Activated CD8-positive, alpha-beta memory T cell treated with anti-CD3 and anti-CD28 coated beads for 48 hours (primary cell): ENCODE results near the gene MARF1.
A peak's percentile ranks its signal among the peaks of the same experiment; 100 is the strongest.
"Not testable (repeated sequence)": the region's sequence is repeated elsewhere in the genome, so short reads cannot be mapped to it uniquely, and the experiment has no call there.

ENCODE experiments used
- DNase-seq, 3 experiments: peaks; one replicate each; pipeline ENCODE4 v3.0.0-alpha.2; 2020; ENCODE audit warnings: low read depth in 2 of 3, low spot score in 2 of 3

The MARF1 gene

DNA sequence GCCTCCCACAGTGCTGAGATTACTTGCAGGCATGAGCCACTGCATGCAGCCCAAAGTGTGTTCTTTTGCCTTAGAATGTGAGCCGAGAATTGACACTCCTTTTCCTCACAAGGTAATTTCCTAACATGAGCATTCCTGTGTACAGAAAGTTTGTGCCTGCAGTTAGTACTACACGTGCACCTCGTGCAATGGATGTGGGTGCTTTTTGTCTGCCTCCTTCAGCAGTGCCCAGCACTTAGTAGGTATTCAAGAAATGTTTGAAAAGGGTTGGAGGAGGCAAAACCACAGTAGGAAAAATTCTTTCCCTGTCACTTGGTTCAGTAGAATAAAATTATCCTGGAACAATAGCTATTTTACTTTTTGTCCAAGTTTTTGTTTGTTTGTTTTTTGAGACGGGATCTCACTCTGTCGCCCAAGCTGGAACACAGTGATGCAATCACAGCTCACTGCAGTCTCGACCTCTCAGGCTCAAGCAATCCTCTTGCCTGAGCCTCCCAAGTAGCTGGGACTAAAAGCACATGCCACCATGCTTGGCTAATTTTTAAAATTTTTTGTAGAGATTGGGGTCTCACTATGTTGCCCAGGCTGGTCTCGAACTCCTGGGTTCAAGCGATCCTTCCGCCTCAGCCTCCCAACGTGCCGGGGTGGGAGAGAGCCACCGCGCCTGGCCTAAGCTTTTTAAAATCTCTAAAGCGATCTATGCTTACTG, 9.5 kb upstream of the MARF1 start:
- DNase-seq, result no peak

DNA sequence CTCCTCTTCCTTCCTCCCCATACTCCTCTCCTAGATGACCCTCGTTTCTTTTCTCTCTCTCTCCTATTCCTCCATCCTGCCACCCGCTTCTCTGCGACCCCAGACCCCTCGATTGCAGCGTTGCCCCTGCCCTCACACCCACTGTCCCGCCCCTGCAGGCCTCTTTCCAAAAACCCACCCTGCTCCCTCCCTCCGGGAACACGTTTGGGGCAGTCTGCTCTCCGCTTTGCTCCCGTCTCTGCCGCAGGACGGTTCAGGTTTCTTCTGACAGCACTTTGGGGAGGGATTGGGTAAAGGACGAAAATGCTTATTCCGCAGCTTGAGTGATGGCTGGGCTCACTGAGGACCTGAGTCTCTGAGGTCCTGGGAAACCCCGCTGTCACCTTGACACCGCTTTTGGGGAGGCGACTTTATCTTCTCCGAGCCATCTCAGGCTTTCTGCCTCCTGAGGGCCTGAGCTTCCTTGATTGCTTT, 7.8 kb upstream of the MARF1 start:
- DNase-seq, result peak in 1 of 3 experiments; percentile 11

DNA sequence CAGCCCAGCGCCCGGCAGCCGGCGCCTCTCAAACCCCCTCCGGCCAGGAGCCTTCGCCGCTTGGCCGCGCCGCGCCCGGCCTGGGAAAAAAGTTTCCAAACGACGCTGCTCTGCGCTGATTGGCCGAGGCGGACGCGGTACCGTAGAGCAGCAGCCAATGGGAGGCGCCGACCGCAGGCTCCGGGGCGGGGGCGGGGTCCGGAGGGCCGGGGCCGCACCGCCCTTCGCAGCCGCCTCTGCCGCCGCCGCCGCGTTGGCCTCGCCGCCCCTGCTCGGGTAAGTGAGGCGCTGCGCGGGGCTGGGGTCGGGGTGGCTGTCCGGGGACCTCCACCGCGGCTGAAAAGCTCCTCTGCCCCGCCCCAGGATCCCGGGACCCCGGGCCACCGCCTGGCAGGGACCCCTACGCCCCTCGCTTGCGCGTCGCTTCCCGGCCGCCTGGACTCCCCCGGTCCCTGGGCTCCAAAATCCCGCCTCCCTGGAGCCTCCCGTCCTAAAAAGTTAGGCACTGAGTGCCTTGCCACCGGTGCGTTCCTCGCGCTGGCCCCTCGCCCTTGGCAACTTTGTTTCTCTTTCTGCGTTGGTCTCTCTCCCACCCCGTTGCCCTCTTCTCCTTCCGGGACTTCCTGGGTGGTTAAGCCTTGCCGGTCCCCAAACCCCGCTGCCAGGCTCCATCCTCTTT, 7.2 kb upstream of the MARF1 start, which contains the start of gene NDE1:
NDE1 (plus strand) TSS at position 227 of the 679 bp plus-strand sequence. CDS start 14,534 bp downstream, outside the sequence.
- peak; percentile 72 to 78 (median 76) for DNase-seq

DNA sequence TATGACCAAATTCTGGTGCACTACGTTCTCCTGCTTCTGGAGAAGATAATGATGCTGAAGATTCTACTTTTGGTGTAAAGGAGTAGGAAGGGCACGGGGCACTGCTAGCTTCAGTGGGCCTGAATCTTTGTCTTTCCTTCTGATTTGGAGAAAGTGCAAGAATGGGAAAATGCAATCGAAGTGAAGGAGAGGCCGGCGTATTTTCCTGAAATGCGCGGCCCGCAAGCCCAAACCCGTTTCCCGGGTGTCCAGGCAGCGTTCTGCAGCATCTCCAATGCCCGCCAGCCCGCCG, 6.7 kb upstream of the MARF1 start:
- no peak for DNase-seq

DNA sequence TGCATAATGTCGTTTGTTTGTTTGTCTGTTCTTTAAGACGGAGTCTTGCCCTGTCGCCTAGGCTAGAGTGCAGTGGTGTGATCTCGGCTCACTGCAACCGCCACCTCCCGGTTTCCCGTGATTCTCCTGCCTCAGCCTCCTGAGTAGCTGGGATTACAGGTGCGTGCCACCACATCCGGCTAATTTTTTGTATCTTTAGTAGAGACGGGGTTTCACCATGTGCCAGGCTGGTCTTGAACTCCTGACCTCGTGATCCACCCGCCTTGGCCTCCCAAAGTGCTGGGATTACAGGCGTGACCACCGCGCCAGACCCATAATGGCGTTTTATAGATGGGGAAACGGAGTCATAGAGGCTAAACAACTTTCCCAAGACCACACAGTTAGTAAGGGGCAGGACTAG, 6.4 kb upstream of the MARF1 start:
- not testable (repeated sequence) for DNase-seq

DNA sequence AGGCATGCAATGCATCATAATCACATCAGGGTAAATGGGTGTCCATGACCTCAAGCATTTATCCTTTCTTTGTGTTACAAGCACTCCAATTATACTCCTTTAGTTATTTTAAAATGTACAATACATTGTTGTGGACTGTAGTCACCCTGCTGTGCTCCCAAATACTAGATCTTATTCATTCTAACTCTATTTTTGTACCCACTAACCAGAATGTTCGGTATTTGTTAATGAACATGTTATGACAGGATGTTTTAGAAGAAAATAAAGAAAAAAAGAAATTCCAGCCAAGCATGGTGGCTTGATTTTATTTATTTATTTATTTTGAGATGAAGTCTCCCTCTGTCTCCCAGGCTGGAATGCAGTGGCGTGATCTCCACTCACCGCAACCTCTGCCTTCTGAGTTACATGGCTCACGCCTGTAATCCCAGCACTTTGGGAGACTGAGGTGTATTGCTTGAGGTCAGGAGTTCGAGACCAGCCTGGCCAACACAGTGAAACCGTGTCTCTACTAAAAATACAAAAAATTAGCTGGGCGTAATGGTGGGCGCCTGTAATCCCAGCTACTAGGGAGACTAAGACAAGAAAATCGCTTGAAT, 5.3 kb upstream of the MARF1 start:
- DNase-seq, result no peak

DNA sequence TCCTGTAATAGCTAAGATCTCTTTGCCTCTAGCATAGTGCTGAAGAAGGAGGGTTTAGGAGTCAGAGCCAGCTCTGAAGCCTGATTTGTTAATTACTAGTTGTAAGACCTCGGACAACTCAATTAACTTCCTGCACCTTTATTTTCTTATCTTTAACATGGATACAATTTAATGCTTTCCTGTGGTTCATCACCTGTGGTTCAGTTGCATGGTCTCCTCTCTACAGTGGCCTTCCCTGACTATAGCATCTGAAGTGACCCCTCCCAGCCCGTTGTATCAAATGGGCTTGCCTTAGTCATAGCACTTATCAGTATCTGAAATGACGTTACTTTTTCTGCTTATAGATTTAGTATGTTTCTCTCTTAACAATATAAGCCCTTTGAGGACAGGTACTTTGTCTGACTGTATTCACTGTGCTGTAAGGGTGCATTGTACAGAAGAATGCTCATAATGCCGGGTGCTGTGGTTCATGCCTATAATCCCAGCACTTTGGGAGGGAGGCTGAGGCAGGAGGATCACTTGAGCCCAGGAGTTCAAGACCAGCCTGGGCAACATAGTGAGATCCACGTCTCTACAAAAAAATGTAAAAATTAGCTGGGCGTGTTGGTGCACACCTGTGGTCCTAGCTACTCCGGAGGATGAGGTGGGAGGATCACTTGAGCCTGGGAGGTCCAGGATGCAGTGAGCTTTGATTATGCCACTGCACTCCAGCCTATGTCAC, 4.5 kb upstream of the MARF1 start:
- no peak for DNase-seq

DNA sequence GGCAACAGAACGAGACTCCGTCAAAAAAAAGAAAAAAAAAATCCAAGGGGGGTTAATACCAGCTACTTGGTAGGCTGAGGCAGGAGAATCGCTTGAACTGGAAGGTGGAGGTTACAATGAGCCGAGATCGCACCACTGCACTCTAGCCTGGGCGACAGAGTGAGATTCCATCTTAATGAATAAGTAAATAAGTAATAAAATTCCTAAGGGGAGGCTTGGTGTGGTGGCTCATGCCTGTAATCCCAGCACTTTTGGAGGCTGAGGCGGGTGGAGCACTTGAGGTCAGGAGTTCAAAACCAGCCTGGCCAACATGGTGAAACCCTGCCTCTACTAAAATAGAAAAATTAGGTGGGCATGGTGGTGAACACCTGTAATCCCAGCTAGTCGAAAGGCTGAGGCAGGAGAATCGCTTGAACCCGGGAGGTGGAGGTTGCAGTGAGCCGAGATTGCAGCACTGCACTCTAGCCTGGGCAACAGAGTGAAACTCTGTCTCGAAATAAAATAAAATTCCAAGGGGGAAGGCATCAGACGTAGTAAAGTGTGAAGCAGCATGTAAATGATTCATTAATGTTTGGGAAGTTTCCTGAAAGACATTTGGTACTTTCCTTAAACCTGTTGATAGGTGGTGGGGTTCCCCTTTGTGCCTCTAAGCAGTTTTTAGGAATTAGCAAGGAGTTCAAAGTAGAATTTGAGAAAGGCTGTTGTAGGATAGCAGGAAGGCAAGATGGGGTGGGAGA, 3.8 kb upstream of the MARF1 start:
- DNase-seq, result not testable (repeated sequence)

DNA sequence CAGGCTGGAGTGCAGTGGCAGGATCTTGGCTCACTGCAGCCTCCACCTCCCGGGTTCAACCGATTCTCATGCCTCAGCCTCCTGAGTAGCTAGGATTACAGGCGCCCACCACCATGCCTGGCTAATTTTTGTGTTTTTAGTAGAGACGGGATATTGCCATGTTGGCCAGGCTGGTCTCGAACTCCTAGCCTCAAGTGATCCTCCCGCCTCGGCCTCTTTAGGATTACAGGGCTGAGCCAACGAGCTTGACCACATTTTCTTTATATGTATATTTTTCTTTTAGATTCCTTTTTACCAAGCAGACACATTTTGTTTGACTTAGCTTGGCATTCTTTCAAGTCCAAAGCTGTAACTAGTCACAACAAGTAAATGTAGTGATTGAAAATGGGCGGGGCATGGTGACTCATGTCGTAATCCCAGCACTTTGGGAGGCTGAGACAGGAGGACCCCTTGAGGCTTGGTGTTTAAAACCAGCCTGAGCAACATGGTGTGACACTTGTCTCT, 2.1 kb upstream of the MARF1 start:
- not testable (repeated sequence) for DNase-seq

DNA sequence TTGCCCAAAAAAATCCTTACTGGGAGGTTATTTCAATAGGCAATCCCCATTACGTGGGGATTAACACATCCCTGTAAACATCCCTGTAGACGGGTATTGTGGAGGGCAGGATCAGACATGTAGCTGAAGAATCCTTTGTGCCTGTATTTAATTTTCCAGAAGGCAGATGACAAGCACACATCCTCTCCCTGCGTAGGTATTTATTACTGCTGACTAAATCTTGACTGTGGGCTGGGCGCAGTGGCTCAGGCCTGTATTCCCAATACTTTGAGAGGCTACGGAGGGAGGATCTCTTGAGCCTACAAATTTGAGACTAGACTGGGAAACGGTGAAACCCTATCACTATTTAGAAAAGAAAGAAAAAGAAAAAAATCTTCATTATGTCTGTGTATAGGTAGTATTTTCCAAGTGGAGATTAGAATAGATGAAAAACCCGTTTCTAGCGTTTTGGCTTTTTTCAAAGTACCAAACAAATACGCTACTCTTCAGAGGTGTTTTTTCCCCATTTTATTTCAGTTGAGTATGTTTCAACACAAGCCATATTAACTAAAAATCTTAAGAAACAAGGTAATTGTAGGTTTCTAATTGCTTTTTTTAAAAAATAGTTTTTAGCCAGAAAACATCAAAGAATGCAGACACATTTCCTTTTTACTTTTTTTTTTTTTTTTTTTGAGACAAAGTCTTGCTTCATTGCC, 1.5 kb upstream of the MARF1 start:
- no peak for DNase-seq

DNA sequence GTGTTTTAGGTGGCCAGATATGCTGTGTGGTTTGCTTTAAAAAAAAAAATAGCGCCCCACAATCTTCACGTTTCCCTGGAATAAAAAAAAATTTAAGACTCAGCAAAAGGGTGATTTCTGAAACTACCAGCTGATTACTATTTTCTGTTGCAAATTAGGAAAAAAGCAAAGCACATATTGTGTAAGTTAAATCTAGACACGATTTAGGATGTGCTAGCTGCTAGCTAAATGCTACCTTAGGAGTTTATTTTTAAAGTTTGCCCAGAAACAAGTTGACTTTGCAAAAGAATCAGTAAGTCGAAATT, 944 bp upstream of the MARF1 start:
- no peak for DNase-seq

DNA sequence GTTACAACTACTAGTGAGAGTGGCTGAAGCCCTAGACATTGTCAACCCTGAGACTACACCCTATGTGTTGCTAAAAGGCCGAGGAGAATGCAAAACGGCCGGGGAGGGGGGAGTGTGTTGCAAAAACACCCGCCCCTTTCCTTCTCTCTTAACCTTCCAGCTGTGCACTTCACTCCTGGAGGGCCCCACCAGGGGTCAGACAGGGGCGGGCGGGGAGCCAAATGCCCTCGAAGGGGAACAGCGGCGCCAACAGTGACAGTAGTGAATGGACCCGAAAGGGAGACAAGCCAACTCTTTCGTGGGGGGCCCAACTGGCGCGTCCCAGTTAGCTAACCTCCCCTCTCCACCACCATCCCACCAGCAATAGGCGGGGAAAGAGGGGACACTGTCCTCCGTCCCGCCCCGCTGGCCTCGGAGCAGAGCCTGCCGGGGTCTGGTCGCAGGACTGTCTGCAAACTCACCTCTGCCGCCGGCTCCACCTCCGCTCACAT, 352 bp downstream of the MARF1 start:
- peak; percentile 47 to 72 (median 68) for DNase-seq

DNA sequence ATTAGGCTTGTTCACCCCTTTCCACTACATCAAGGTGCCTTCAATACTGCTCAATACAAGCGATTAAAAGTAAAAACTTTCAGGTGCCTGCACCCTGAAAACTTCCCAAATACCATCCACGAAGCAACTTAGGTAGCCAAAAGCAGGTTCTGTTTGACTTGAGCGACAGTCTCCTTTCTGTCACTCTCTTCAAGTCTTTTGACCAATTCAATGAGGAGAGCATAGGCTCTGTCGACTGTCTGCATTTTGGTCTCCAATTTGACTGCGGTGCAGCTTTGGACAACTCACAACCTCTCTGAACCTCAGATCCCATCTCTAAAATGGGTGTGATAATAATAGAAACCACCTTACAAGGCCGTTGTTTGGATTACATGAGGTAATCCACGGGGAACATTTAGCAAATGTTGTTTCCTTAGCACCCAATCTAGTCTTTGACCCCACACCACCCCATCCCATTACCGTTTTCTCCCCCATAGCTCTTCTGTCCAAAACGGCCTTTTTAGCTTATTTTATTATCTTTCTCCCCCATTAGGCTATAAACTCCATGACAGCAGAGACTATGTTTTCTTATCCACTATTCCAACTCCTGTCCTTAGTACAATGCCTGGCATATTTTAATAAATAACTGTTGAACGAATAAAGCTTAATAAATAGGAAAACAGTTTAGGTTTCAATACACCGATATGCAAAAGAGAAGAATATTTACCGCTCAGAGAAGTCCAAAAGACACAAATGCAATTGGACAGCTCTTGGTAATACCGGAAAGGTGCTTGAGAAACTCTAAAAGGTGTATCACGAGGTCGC, 999 bp downstream of the MARF1 start:
- DNase-seq, result no peak

DNA sequence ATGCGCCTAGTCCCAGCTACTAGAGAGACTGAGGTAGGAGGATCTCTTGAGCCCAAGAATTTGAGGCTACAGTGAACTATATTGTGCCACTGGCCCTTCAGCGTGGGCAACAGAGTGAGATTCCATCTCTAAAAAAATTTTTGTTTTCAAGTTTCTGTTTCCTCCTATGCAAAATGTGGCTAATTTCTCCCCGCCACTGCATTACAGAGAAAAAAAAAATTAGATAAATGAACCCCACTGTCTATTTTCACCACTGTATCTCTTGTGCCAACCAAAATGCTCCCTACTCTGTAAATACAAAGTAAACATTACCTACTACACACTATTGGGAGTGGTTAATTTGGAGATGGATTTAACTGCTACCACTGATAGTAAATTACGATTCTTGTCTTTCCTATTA, 2.0 kb downstream of the MARF1 start:
- no peak for DNase-seq

DNA sequence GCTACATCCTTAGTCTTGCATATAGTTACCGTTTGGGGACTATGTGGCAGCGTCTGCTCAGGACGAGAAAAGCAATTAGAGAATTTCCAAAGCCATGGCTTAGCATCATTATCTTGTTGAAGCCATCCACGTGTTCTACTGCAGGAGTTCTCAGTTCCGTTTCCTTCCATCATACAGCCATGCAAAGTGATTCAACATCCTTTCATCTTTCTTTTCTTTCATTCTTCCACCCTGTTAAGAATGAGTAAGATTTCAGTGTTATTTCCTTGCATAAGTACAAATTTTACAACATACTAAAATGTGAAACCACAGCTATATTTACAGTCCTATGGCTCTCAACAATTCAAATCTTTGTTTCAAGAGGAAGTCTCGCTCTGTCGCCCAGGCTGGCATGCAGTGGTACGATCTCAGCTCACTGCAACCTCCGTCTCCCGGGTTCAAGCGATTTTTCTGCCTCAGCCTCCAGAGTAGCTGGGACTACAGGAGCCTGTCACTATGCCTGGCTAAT, 3.8 kb downstream of the MARF1 start:
- no peak for DNase-seq

DNA sequence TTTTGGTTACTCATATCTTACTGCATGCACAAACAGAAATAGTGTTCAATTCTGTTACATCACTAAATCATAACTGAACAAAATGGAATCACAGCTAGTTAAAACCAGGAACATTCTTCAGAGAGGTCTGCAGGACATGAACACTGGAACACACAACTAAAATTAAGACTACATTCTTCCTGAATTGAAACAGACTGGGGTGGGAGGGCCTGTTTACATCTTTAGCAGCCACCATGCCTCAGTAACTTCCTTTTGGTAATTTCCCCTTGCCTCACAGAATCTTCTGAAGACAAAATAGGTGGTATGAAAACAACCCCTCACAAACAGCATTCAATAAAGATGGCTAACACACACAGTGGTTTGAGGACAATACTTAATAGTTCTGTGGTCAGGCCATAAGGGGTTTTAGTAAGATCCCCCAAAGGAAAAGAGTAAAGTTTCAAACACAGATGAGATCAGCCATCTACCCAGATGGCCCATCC, 6.5 kb downstream of the MARF1 start:
- DNase-seq, result no peak

DNA sequence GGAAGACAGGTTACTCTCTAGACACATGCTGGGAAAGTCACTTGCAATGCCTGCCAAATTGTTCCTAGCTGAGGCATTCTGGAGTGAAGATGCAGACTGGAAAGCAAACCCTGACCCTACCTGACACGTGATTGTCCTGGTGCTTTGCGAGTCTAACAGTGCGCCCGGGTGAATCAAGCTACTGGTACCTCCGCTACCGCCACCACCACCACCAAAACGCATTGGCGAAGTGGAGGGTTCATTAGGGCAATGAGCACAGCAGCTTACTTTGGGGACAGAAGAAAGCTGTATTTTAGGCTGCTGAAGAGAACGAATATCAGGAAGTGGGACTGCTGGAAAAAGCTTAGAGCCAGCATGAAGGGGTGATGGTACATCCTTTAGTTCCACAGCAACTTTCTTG, 7.0 kb downstream of the MARF1 start:
- DNase-seq, result no peak

DNA sequence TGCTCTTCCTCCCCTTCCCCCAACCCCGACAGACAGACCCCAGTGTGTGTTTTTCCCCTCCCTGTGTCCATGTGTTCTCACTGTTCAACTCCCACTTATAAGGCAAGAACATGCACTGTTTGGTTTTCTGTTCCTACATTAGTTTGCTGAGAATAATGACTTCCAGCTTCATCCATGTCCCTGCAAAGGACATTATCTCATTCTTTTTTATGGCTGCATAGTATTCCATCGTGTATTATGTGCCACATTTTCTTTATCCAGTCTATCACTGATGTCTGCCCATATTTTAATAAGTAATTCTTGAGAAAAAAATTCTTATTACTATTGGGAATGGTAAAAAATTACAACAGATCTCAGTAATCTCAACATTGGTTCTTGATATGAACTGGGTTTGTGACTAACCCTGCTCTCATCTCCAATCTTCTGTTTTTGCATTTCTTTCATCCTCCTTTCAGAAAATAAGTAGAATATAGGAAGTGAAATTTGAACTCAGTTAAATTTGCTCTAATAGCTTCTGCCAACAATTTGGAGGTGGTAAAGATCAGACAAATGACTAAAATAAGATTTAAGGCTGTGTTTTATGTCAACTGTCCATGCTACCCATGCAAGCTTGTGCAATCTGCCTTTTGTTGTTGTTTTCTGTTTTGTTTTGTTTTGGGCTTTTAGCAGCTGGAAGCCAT, 11.1 kb downstream of the MARF1 start:
- DNase-seq, result no peak

DNA sequence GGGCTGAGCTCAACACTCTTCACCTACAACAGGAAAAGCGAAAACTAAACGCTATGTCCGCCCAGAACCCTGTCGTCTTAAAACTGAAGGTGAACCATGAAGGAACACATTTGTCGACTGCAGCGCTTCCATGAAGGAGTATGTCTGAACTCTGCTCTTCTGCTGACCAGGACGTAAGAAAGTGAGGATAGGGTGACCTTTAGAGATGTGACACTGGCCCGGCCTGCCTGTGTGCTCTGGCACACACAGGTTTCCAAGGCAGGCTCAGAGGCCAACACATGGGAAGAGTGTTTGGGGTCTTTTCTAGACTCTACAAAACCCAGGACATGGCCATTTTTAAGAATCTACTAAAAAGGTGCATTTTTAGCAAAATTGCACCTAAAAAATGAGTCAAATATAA, 21.1 kb downstream of the MARF1 start:
- no peak for DNase-seq
